Fibroblast of lung (primary cell): ENCODE results near the gene PIK3R3. TPM values are rescaled to one million over a fixed set of nuclear protein-coding genes. Genes with fewer than 3 reads are reported as not detected.

ENCODE experiments used
- DNase-seq, 2 donors: peaks; one replicate each; pipeline versions ENCODE4 v3.0.0 to v3.0.0-alpha.2; 2010; ENCODE audit warnings: low read depth in 2 of 2
- H2AFZ ChIP-seq: 2 replicates; pipeline ENCODE4 v1.5.1; 2012; ENCODE audit warnings: low read length, control low read depth, inconsistent platforms
- H3K27ac ChIP-seq: 2 replicates; pipeline ENCODE4 v1.5.1; 2011; ENCODE audit warnings: low read length, control low read depth; ENCODE audit not compliant: insufficient read depth
- H3K27me3 ChIP-seq: 2 replicates; pipeline ENCODE4 v1.5.1; 2011; ENCODE audit warnings: mild to moderate bottlenecking, low read length; ENCODE audit not compliant: control insufficient read depth, insufficient read depth
- H3K36me3 ChIP-seq: 2 replicates; pipeline ENCODE4 v1.5.1; 2011; ENCODE audit warnings: low read length; ENCODE audit not compliant: control insufficient read depth, insufficient read depth
- H3K4me1 ChIP-seq: 2 replicates; pipeline ENCODE4 v1.5.1; 2011; ENCODE audit warnings: low read length; ENCODE audit not compliant: control insufficient read depth, insufficient read depth; ENCODE audit errors: extremely low read depth
- H3K4me2 ChIP-seq: 2 replicates; pipeline ENCODE4 v1.5.1; 2011; ENCODE audit warnings: low read length, control low read depth; ENCODE audit not compliant: insufficient read depth; ENCODE audit errors: extremely low read depth
- H3K4me3 ChIP-seq, 4 experiments: fragments of 200-600 bp in 1 of 4; sonication (generic) in 1 of 4; replicated peaks in 1 of 4; 2 replicates each; pipeline ENCODE4 v1.5.1; 2011 to 2016; ENCODE audit warnings: low read length in 4 of 4, low read depth in 3 of 4, mild to moderate bottlenecking in 3 of 4, control low read depth in 2 of 4, inconsistent platforms in 1 of 4, mixed read lengths in 1 of 4; ENCODE audit not compliant: insufficient read depth in 1 of 4; ENCODE audit errors: control extremely low read depth in 1 of 4
- H3K79me2 ChIP-seq: 2 replicates; pipeline ENCODE4 v1.5.1; 2012; ENCODE audit warnings: mild to moderate bottlenecking, low read length, inconsistent platforms; ENCODE audit not compliant: control insufficient read depth, insufficient read depth
- H3K9ac ChIP-seq: 2 replicates; pipeline ENCODE4 v1.5.1; 2011; ENCODE audit warnings: mild to moderate bottlenecking, low read length, control low read depth; ENCODE audit not compliant: insufficient read depth
- H3K9me3 ChIP-seq: 2 replicates; pipeline ENCODE4 v1.5.1; 2012; ENCODE audit warnings: low read depth, low read length; ENCODE audit not compliant: control insufficient read depth, insufficient read depth
- H4K20me1 ChIP-seq: 2 replicates; pipeline ENCODE4 v1.5.1; 2011; ENCODE audit warnings: low read length; ENCODE audit not compliant: control insufficient read depth, insufficient read depth; ENCODE audit errors: extremely low read depth
- EZH2 ChIP-seq: IDR thresholded peaks from 2 replicates; pipeline ENCODE4 v1.5.1; 2012; ENCODE audit warnings: low read length, control low read depth, mild to moderate bottlenecking; ENCODE audit errors: missing control alignments
- polyA plus RNA-seq, 2 donors: library from polyadenylated mRNA; depleted of rRNA in 1 of 2; stranded (reverse) in 1 of 2; unstranded in 1 of 2; fragments of >200 nt; gene quantifications; 2 replicates each; pipeline ENCODE4 v1.2.1, GENCODE V29; 2011 to 2012; ENCODE audit warnings: missing spikeins in 1 of 2
- total RNA-seq: library from RNA; depleted of rRNA; stranded (reverse); fragments of >200 nt; gene quantifications from 2 replicates; pipeline ENCODE4 v1.2.1, GENCODE V29; 2014
- TF ChIP-seq, protein P1 (sequence below), 2 donors: IDR thresholded peaks in 1 of 2; conservative IDR thresholded peaks in 1 of 2; 1 replicate in 1 of 2; 2 replicates in 1 of 2; pipeline ENCODE4 v1.5.1; 2011 to 2012; ENCODE audit warnings: low read length in 2 of 2, control low read depth in 1 of 2, inconsistent platforms in 1 of 2, low read depth in 1 of 2, mild to moderate bottlenecking in 1 of 2

PIK3R3 gene
- total and polyA plus RNA-seq, 2 donors (not counting 1 experiment from before 2014, with no cell fraction given): 3.3 to 4.1 TPM

- H3K79me2 ChIP-seq: no peaks in the 10 kb centered on the region
- no peaks in the 10 kb centered on the region for H3K9me3 ChIP-seq
- H3K27ac ChIP-seq: no peak overlapping the region
- no peak overlapping the region for H3K4me3 ChIP-seq
- no peak overlapping the region for H3K9ac ChIP-seq
- no peaks in the 10 kb centered on the region for H4K20me1 ChIP-seq
- no peak overlapping the region for H2AFZ ChIP-seq
- H3K27me3 ChIP-seq: peaks cover 18% of the 10 kb centered on the region
- H3K36me3 ChIP-seq: no peaks in the 10 kb centered on the region
- TF ChIP-seq, protein P1, sequence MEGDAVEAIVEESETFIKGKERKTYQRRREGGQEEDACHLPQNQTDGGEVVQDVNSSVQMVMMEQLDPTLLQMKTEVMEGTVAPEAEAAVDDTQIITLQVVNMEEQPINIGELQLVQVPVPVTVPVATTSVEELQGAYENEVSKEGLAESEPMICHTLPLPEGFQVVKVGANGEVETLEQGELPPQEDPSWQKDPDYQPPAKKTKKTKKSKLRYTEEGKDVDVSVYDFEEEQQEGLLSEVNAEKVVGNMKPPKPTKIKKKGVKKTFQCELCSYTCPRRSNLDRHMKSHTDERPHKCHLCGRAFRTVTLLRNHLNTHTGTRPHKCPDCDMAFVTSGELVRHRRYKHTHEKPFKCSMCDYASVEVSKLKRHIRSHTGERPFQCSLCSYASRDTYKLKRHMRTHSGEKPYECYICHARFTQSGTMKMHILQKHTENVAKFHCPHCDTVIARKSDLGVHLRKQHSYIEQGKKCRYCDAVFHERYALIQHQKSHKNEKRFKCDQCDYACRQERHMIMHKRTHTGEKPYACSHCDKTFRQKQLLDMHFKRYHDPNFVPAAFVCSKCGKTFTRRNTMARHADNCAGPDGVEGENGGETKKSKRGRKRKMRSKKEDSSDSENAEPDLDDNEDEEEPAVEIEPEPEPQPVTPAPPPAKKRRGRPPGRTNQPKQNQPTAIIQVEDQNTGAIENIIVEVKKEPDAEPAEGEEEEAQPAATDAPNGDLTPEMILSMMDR (conservative IDR thresholded peaks at IDR 0.05 in 1 of 2, IDR thresholded peaks at IDR 0.05 in 1 of 2; ENCODE audit: low read depth in 1 of 2, low read length in 2 of 2): no peak
- TF ChIP-seq EZH2: no peak
- H3K4me2 ChIP-seq: no peak overlapping the region
- no peak for DNase-seq
- H3K4me1 ChIP-seq: peaks cover 6% of the 10 kb centered on the region
Observed at GRCh38 chr1:46171871-46172270, 39.4 kb upstream of the PIK3R3 start.

- no peaks in the 10 kb centered on the region for H4K20me1 ChIP-seq
- no peak for DNase-seq
- H3K9ac ChIP-seq: no peak overlapping the region
- H3K4me2 ChIP-seq: no peak overlapping the region
- no peaks in the 10 kb centered on the region for H3K9me3 ChIP-seq
- no peaks in the 10 kb centered on the region for H3K79me2 ChIP-seq
- no peak overlapping the region for H3K4me3 ChIP-seq
- TF ChIP-seq EZH2: no peak
- no peak overlapping the region for H2AFZ ChIP-seq
- H3K4me1 ChIP-seq: peaks cover 6% of the 10 kb centered on the region
- peaks cover 19% of the 10 kb centered on the region for H3K27me3 ChIP-seq
- no peaks in the 10 kb centered on the region for H3K36me3 ChIP-seq
- H3K27ac ChIP-seq: no peak overlapping the region
Observed at GRCh38 chr1:46171351-46171750, 38.9 kb upstream of the PIK3R3 start.

- no peak overlapping the region for H2AFZ ChIP-seq
- H3K27ac ChIP-seq: no peak overlapping the region
- TF ChIP-seq EZH2: no peak
- TF ChIP-seq, protein P1 (conservative IDR thresholded peaks at IDR 0.05 in 1 of 2, IDR thresholded peaks at IDR 0.05 in 1 of 2; ENCODE audit: low read depth in 1 of 2, low read length in 2 of 2): no peak
- no peaks in the 10 kb centered on the region for H3K79me2 ChIP-seq
- no peak overlapping the region for H3K4me3 ChIP-seq
- DNase-seq: no peak
- H4K20me1 ChIP-seq: no peaks in the 10 kb centered on the region
- peaks cover 19% of the 10 kb centered on the region for H3K27me3 ChIP-seq
- H3K4me2 ChIP-seq: no peak overlapping the region
- H3K4me1 ChIP-seq: peaks cover 6% of the 10 kb centered on the region
- no peak overlapping the region for H3K9ac ChIP-seq
- no peaks in the 10 kb centered on the region for H3K36me3 ChIP-seq
- H3K9me3 ChIP-seq: no peaks in the 10 kb centered on the region
Observed at GRCh38 chr1:46169811-46170454, 37.5 kb upstream of the PIK3R3 start.
